DND-41 (cell line): ENCODE data around the gene ASB1.

Experiments used
- ATAC-seq: fragments of 200-7000 bp; cut with Tn5 transposase; 3 replicates; pipeline ENCODE4 v1.9.1; 2021; ENCODE audit warnings: low read depth; ENCODE audit not compliant: insufficient read depth
- DNase-seq: peaks from one replicate; pipeline ENCODE4 v3.0.0-alpha.2; 2020
- H2AFZ ChIP-seq: 2 replicates; pipeline ENCODE4 v1.6.0; 2012; ENCODE audit warnings: low read depth, low read length
- H3K27ac ChIP-seq: 2 replicates; pipeline ENCODE4 v1.5.1; 2012; ENCODE audit warnings: low read length, inconsistent platforms
- H3K27me3 ChIP-seq: fragments of 200-600 bp; sonication (generic); 2 replicates; pipeline ENCODE4 v1.6.0; 2012; ENCODE audit warnings: low read length, mild to moderate bottlenecking, inconsistent platforms; ENCODE audit not compliant: insufficient read depth, poor library complexity
- H3K36me3 ChIP-seq: 2 replicates; pipeline ENCODE4 v1.5.1; 2012; ENCODE audit warnings: low read length, inconsistent platforms; ENCODE audit not compliant: insufficient read depth
- H3K4me1 ChIP-seq: 2 replicates; pipeline ENCODE4 v1.5.1; 2012; ENCODE audit warnings: mild to moderate bottlenecking, low read length; ENCODE audit not compliant: insufficient read depth
- H3K4me2 ChIP-seq: 2 replicates; pipeline ENCODE4 v1.6.0; 2012; ENCODE audit warnings: mild to moderate bottlenecking, moderate library complexity, low read length, inconsistent platforms; ENCODE audit not compliant: insufficient read depth
- H3K4me3 ChIP-seq, 2 experiments: fragments of 200-600 bp in 1 of 2; shearing (Covaris generic) in 1 of 2; 2 replicates each; pipeline ENCODE4 v1.5.1; 2012 to 2016; ENCODE audit warnings: inconsistent platforms in 2 of 2, low read length in 2 of 2, mild to moderate bottlenecking in 2 of 2, low read depth in 1 of 2, moderate library complexity in 1 of 2
- H3K79me2 ChIP-seq: 2 replicates; pipeline ENCODE4 v1.6.0; 2012; ENCODE audit warnings: low read length, inconsistent platforms; ENCODE audit not compliant: insufficient read depth
- H3K9ac ChIP-seq: 2 replicates; pipeline ENCODE4 v1.6.0; 2012; ENCODE audit warnings: low read depth, mild to moderate bottlenecking, inconsistent platforms, low read length, moderate library complexity
- H3K9me3 ChIP-seq: 2 replicates; pipeline ENCODE4 v1.5.1; 2012; ENCODE audit warnings: low read length, moderate library complexity, mild to moderate bottlenecking, inconsistent platforms; ENCODE audit not compliant: insufficient read depth, severe bottlenecking
- H4K20me1 ChIP-seq: 2 replicates; pipeline ENCODE4 v1.6.0; 2012; ENCODE audit warnings: low read length; ENCODE audit not compliant: insufficient read depth
- EZH2 ChIP-seq: IDR thresholded peaks from 3 replicates; pipeline ENCODE4 v1.6.1; 2012; ENCODE audit warnings: borderline replicate concordance, low read depth, mild to moderate bottlenecking, moderate library complexity, low read length, inconsistent platforms; ENCODE audit not compliant: severe bottlenecking
- TF ChIP-seq, protein P1 (sequence below): IDR thresholded peaks from 2 replicates; pipeline ENCODE4 v1.5.1; 2012; ENCODE audit warnings: borderline replicate concordance, low read length, moderate library complexity, mild to moderate bottlenecking; ENCODE audit not compliant: poor library complexity, severe bottlenecking; ENCODE audit errors: extremely low read depth

ASB1 gene

GRCh38 chr2:238422940-238423339 is 3.8 kb upstream of the ASB1 start:
- no peaks in the 10 kb centered on the region for H3K27me3 ChIP-seq
- H2AFZ ChIP-seq: no peak overlapping the region
- DNase-seq (no peak), ATAC-seq (no peak)
- H3K9me3 ChIP-seq: no peaks in the 10 kb centered on the region
- H4K20me1 ChIP-seq: peaks cover 9% of the 10 kb centered on the region; the same call in 1 of the 2 replicates
- H3K36me3 ChIP-seq: peaks cover 6% of the 10 kb centered on the region; the same call in 1 of the 2 replicates
- no peak overlapping the region for H3K4me2 ChIP-seq
- H3K79me2 ChIP-seq: peaks cover 21% of the 10 kb centered on the region
- TF ChIP-seq EZH2: no peak
- TF ChIP-seq, protein P1, sequence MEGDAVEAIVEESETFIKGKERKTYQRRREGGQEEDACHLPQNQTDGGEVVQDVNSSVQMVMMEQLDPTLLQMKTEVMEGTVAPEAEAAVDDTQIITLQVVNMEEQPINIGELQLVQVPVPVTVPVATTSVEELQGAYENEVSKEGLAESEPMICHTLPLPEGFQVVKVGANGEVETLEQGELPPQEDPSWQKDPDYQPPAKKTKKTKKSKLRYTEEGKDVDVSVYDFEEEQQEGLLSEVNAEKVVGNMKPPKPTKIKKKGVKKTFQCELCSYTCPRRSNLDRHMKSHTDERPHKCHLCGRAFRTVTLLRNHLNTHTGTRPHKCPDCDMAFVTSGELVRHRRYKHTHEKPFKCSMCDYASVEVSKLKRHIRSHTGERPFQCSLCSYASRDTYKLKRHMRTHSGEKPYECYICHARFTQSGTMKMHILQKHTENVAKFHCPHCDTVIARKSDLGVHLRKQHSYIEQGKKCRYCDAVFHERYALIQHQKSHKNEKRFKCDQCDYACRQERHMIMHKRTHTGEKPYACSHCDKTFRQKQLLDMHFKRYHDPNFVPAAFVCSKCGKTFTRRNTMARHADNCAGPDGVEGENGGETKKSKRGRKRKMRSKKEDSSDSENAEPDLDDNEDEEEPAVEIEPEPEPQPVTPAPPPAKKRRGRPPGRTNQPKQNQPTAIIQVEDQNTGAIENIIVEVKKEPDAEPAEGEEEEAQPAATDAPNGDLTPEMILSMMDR: no peak
- no peak overlapping the region for H3K4me3 ChIP-seq
- H3K27ac ChIP-seq: no peak overlapping the region
- H3K9ac ChIP-seq: no peak overlapping the region
- peaks cover 20% of the 10 kb centered on the region for H3K4me1 ChIP-seq

- no peak for TF ChIP-seq EZH2
- TF ChIP-seq, protein P1: no peak
- Histone ChIP-seq H3K36me3 (peaks cover 6% of the 10 kb centered on the region; the same call in 1 of the 2 replicates), H3K27me3 (no peaks in the 10 kb centered on the region), H3K79me2 (peaks cover 29% of the 10 kb centered on the region), H2AFZ (no peak overlapping the region), H3K9me3 (no peaks in the 10 kb centered on the region), H3K4me1 (peaks cover 28% of the 10 kb centered on the region), H4K20me1 (peaks cover 12% of the 10 kb centered on the region; the same call in 1 of the 2 replicates), H3K27ac (no peak overlapping the region), H3K4me3 (no peak overlapping the region), H3K9ac (no peak overlapping the region), H3K4me2 (no peak overlapping the region)
- no peak for ATAC-seq
- DNase-seq: no peak
Observed at GRCh38 chr2:238423561-238424312, 3.0 kb upstream of the ASB1 start.

DNA sequence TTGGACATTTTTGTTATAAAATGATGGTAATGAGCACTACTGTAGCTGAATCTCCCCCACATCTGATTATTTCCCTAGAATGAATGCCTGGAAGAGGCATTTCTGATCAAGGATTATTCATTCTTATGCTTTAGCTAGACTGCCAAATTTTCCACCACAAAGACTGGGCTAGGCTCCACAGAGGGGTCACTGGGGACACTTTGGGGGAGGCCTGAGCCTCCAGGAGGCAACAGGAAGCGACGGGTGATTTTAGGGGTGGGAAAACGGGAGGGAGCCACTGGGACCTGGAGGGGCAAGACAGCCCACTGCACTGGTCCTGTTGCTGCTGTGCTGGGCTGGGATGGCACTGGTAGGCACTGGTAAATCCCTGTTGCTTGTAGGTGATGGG is 2.4 kb upstream of the ASB1 start:
- Histone ChIP-seq H3K9ac (no peak overlapping the region), H3K4me2 (no peak overlapping the region)

More for the DNA sequence above, 2.4 kb upstream of the ASB1 start:
- Histone ChIP-seq H4K20me1 (peaks cover 12% of the 10 kb centered on the region; the same call in 1 of the 2 replicates), H2AFZ (no peak overlapping the region), H3K4me3 (no peak overlapping the region), H3K4me1 (peaks cover 34% of the 10 kb centered on the region), H3K9me3 (no peaks in the 10 kb centered on the region), H3K36me3 (peaks cover 6% of the 10 kb centered on the region; the same call in 1 of the 2 replicates), H3K79me2 (peaks cover 35% of the 10 kb centered on the region), H3K27me3 (no peaks in the 10 kb centered on the region), H3K27ac (no peak overlapping the region)
- ATAC-seq (no peak), DNase-seq (no peak)
- TF ChIP-seq EZH2: no peak
- TF ChIP-seq, protein P1: no peak
